ENCODE results near the gene SAMD4B.

- TF ChIP-seq POLR2AphosphoS5 (IDR thresholded peaks at IDR 0.05; ENCODE audit: borderline replicate concordance, low read depth, low read length) (no peak), EZH2 (IDR thresholded peaks at IDR 0.05) (no peak)
These were observed 26.3 kb upstream of the SAMD4B start for GRCh38 chr19:39315933-39316332.
